Activated CD8-positive, alpha-beta memory T cell treated with anti-CD3 and anti-CD28 coated beads, Interleukin-2, amount 50 U/mL, for 24 hours (primary cell): ENCODE results near the gene SFT2D3.
A peak's percentile ranks its signal among the peaks of the same experiment; 100 is the strongest.

Experiments
- DNase-seq: peaks from one replicate; pipeline ENCODE4 v3.0.0-alpha.2; 2020; ENCODE audit errors: extremely low read depth

SFT2D3 gene

DNA sequence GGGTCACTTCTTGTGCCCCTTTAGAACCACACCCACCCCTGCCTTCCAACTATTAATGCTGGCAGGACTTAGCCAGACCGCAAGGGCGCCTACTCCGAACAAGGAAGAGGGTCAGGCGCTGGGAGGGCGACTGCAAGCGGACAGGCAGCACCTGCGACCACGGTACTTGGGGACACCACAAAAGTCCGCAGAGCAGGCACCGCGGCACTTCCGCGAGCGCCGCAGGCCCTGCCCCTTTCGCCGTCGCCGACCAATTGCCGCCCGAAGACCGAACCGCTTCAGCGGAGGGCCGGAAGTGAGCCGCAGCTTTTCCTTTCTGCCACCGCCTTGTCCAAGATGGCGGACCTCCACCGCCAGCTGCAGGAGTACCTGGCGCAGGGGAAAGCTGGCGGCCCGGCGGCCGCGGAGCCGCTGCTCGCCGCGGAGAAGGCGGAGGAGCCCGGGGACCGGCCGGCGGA lies at the start of gene SFT2D3:
Gene SFT2D3, plus strand, starts transcription at position 305 of the 458 bp plus-strand sequence. Its CDS starts 32 bp downstream, at position 337.
- peak; percentile 71 for DNase-seq

GRCh38 chr2:127651971-127652550 lies 49.2 kb upstream of the SFT2D3 start:
- no peak for DNase-seq

- no peak for DNase-seq
Observed at GRCh38 chr2:127652786-127653357, 48.4 kb upstream of the SFT2D3 start.

DNA sequence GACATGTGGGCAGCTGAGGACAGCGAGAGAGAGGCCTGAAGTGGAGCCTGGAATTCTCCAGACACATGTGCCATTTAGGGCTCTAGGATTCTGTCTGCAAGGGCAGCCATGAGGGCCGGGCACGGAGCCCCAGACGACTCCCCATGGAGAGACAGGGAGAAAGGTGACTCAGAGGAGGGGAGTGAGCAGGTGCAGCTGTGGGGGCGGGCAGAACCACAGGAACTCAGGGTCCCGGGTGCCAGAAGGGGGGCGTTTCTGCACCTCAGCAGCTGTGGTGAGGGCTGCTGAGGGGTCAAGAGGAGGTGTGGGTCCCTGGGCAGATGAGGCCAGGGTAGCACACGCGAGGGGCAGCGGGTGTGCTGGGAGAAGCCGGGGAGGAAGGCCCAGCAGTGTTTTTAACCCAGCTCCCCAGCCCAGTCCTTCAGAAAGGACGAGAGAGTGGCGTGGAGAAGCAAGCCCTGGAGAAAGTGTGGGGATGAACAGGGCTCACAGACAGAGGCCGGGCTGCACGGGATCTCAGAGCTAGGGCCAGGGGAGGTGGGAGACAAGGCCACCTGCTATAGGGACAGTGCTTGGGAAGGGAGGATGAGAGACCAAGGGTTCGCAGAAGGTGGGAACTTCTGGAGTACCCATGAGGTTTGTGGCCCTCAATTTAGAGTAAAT lies 47.7 kb upstream of the SFT2D3 start:
- no peak for DNase-seq

GRCh38 chr2:127654084-127654837 lies 47.0 kb upstream of the SFT2D3 start:
- DNase-seq: no peak

DNA sequence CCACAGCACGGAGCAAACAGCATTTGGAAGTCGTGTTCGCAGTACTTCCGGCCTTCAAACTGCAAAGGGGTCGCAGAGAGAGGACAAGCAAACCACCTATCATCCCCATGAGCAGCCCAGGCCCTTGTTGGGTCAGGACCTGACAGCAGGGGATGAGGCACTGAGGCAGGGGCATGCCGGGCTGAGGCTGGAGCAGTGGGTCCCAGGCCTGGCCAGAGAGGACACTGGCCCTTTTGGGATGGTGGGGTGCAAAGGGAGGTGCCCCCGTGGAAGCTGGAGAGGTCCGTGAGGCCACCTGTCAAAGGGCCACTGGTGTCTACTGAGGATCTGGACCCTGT lies 46.5 kb upstream of the SFT2D3 start:
- no peak for DNase-seq

DNA sequence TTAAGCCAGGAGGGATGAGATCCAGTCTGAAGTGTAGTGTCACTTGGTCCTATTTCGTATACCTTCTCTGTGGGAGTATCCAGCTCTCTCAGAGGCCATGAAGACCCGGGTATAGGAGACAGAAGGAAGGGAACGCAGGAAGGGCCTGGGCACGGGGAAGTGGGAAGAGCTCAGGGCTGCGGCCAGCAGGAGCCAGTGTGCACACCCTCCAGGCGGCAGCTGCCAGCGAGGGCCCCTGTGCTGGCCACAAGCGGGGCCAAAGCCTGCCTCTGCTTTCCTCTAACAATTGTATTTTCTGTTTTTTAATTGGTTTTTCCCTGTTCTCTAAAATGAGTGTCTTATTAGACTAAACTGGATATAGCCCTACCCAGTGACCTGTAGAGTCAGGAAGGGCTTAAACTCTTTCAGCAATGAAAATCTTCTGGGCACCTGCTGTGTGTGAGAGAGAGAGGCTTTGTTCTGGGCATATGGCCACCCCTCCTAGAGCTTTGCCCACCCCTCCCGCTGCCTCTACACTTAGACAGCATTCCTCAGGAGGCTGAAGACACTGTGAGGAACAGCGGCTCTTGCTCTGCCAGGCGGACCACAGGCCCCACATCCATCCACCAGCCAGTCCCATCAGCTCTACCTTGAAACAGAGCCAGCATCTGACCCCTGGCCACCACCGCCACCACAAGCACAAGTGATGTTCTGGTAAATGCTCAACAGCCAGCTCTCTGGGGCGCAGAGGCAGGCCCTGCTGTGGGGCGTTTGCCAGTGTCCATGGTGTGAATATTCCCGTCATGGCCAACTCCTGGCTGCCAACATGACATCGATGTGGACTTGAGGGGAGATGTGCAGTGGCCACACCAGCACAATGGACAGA lies 45.9 kb upstream of the SFT2D3 start:
- DNase-seq: no peak

DNA sequence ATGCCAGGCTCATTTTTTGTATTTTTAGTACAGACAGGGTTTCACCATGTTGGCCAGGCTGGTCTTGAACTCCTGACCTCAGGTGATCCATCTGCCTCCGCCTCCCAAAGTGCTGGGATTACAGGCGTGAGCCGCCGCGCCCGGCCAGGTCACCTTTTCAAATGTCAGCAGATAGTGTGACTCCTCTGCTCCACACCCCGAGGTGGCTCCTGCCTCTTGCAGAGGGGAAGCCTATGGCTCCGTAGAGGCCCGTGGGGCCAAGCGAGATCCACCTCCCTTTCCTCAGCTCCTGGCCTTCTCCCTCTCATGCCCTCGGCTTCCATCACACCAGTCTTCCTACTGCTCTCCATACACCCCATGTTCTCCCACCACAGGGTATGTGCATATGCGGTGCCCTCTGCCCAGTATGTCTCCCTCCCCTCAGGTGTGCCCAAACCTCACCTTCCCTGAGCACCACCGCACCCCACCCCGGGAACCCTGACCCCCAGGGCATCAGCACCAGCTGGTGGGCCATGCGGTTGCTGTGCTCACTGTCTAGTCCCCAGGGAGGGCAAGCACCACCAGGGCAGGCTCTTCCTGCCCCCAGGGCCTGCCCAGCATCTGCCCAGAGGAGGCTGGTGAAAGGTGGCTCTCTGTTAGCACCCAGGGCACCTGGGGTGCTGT lies 44.6 kb upstream of the SFT2D3 start:
- no peak for DNase-seq

DNA sequence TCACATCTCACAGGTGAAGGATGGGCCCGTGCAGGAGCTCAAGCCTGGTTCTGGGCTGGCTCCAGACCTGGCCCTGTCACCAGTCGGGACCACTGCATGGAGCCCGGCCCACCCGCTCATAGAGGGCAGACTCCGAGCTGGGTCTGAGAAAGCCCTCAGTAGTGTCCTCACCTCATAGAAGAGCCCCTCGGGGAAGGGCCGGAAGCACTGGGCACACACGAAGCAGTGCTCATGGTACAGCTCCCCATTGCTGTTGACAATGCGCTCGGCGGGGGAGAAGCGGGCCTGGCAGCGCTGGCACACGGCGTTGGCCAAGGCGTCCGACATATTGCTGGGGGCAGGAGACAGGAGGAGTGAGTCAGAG lies 44.1 kb upstream of the SFT2D3 start:
- DNase-seq: no peak

GRCh38 chr2:127658146-127658545 lies 43.2 kb upstream of the SFT2D3 start:
- no peak for DNase-seq

DNA sequence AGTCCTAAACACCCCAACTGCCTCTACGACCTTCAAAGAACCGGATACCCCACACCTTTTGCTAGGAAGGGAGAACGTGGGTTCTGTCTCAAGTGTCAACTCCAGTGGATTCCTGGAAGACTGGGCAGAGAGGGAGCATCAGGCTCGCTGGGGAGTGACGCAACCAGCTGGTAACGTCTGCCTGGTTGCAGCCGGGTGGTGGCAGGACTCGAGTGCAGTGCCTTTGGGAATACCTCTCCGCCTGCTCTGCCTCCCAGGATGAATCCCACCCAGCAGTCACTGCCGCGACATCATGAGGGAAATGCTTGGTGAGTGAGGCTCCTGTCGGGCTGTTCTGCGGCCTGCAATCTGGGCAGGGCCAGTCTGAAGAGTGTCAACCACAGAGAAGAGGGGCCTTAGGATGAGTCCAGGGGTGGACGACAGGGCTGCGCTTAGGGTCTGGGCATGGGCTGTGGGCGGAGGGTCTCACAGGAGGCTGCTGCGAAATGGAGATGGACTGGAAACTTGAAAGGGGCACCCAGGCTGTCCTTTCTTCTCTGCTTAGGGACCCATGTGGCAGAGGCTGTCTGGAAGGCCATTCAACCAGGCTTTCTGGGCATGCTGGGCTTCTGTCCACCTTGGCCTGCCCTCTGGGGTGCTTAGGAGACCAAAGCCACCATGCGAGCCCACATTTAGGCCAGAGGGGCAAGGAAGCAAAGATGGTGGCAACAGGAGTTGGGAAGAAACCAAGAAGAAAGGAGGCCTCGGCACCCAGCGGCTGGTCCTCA lies 42.5 kb upstream of the SFT2D3 start:
- DNase-seq: no peak

DNA sequence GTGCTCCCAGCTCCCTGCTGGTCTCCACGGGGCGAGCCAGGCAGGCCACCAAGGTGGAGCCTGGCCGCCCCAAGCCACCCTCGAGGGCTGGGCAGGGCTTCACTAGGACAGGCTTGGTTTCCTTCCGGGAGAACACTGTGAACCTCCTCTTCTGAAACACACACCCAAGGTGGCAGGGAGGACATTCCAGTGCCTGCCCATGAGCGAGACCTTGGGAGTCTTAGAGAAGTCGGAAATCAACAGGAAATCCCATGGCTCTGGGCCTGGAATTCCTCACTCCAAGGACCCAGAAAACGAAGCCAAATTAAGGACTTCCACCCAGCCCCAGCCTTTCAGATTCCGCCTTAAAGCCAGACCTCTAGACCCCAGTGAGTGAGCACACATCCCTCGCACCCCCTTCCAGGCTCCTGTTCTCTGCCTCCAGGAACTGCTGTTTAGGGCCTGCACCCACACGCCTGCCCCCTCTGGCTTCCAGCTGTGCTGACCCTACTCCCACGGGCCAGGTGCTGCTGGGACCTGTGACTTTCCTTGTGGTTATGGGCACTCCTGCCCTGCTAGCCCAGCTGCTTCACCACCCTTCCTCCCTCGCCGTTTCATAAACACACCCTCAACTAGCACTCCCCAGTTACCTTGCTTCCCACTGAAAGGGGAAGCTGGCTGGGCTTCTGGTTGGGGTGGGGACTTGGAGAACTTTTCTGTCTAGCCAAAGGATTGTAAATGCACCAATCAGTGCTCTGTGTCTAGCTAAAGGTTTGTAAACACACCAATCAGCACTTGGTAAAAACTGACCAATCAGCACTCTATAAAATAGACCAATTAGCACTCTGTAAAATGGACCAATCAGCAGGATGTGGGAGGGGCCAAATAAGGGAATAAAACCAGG lies 41.6 kb upstream of the SFT2D3 start:
- DNase-seq: no peak

DNA sequence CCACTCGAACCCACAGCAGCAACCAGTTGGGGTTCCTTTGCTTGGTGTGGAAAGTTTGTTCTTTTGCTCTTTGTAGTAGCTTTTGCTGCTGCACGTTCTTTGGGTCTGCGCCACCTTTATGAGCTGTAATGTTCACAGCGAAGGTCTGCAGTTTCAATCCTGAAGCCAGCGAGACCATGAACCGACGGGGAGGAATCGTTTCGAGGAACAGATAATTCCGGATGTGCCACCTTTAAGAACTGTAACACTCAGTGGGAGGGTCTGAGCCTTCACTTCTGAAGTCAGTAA lies 41.1 kb upstream of the SFT2D3 start:
- DNase-seq: no peak

- no peak for DNase-seq
Observed at GRCh38 chr2:127661072-127661649, 40.1 kb upstream of the SFT2D3 start.

DNA sequence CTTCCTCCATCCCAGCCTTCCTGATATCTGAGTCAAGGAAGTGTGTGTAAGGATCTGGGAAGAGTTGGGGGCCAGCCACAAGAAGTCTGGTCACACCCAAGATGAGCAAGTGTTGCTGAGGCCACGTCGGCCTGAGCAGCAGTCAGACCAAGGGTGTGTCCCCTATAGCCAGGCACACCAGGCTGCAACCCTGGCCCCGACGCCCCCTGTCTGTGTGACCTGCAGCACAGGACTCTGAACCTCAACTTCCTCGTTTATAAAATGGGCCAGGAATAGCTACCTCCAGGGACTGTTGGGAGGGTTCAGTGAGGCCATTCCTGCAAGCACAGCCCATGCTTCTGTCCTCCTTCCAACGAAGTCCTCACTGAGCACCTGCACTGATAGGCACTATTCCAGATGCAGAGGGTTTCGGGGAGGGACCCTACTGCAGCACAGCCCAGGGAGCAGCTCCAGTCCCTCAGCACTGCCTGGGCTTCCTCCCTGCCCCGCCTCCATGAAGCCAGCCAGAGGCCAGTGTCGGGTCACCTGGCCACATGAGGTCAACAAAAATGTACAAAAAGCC lies 39.3 kb upstream of the SFT2D3 start:
- DNase-seq: no peak

DNA sequence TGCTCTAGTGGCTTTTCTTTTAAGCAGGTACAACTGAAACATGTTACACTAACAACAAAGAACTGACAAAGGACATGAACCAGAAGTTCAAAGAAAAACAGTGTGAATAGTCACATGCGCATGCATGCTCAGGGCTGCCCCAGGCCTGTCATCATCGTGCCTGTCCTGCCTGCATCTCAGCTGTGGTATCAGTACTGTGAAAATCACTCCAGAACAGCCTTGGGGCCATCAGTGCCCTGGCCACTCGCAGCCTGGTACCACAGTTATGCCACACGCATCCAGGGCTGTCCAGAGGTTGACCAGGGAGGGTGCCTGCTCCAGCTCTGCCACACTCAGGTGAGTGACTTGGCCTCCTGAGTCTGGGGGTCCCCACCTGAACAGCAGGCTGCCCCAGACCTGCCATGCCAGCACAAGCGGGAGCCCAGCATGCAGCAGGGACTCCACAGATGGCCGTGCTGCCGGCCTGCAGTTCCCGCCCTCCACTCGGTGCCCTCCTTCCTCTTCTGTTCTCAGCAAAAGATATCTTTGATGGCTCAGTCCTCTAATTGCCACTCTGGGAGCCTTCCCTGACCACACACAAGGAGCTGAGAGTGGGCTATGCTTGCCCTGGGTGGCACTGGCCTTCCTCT lies 38.2 kb upstream of the SFT2D3 start:
- no peak for DNase-seq

- no peak for DNase-seq
Observed at GRCh38 chr2:127663566-127664064, 37.7 kb upstream of the SFT2D3 start.
